ENCODE measurements around the gene SARNP.

The SARNP gene

GRCh38 chr12:55862286-55862685 is 44.8 kb upstream of the SARNP start:
- H3K18ac ChIP-seq (ENCODE audit: low read depth in 1 of 2, low read length in 2 of 2), result no peak overlapping the region
- no peak for DNase-seq
- no peak overlapping the region for H2BK120ac ChIP-seq (ENCODE audit: low read depth, low read length)
- no peak overlapping the region for H3K9ac ChIP-seq (ENCODE audit: low read length)
- no peaks in the 10 kb centered on the region for H3K27me3 ChIP-seq (ENCODE audit: control insufficient read depth in 1 of 2, insufficient read depth in 1 of 2, low read length in 2 of 2)
- no peak overlapping the region for H2BK12ac ChIP-seq (ENCODE audit: low read length in 2 of 2)
- no peak overlapping the region for H3K23ac ChIP-seq (ENCODE audit: low read length in 2 of 2)
- H4K91ac ChIP-seq (ENCODE audit: low read length), result no peak overlapping the region
- no peak overlapping the region for H2AK5ac ChIP-seq (ENCODE audit: low read length, severe bottlenecking)
- no peak overlapping the region for H3K4ac ChIP-seq (ENCODE audit: low read depth in 1 of 2, low read length in 2 of 2)
- H2AFZ ChIP-seq (ENCODE audit: low read depth, low read length), result no peak overlapping the region
- H3K36me3 ChIP-seq (ENCODE audit: control insufficient read depth in 1 of 2, insufficient read depth in 2 of 2, low read depth in 1 of 2, low read length in 2 of 2), result no peaks in the 10 kb centered on the region
- H3K4me1 ChIP-seq (ENCODE audit: control insufficient read depth, insufficient read depth, low read depth, low read length), result no peaks in the 10 kb centered on the region
- no peak overlapping the region for H3K14ac ChIP-seq (ENCODE audit: low read length in 2 of 2)
- H3K9me3 ChIP-seq (ENCODE audit: control insufficient read depth, low read length), result no peaks in the 10 kb centered on the region
- H2BK5ac ChIP-seq (ENCODE audit: low read depth, low read length, poor library complexity, severe bottlenecking), result no peak overlapping the region
- H3K27ac ChIP-seq (ENCODE audit: low read length, poor library complexity, severe bottlenecking), result no peak overlapping the region
- no peak overlapping the region for H3K4me3 ChIP-seq (ENCODE audit: insufficient read depth in 1 of 2, low read depth in 1 of 2, low read length in 2 of 2)
- H3K4me2 ChIP-seq (ENCODE audit: low read length, poor library complexity, severe bottlenecking), result no peak overlapping the region
- H2BK15ac ChIP-seq (ENCODE audit: low read depth, poor library complexity, severe bottlenecking), result no peak overlapping the region
- no peaks in the 10 kb centered on the region for H3K79me1 ChIP-seq (replicated peaks; ENCODE audit: low read length, poor library complexity, severe bottlenecking)
- no peak overlapping the region for H4K8ac ChIP-seq (ENCODE audit: low read length)

GRCh38 chr12:55861871-55862270 is 44.3 kb upstream of the SARNP start:
- 100% methylated on average over 2 of the region's 3 CpGs for WGBS
- Histone ChIP-seq H2BK12ac (ENCODE audit: low read length in 2 of 2) (no peak overlapping the region), H2BK15ac (ENCODE audit: low read depth, poor library complexity, severe bottlenecking) (no peak overlapping the region)

GRCh38 chr12:55861396-55861795 is 43.9 kb upstream of the SARNP start:
- no peak overlapping the region for H3K18ac ChIP-seq (ENCODE audit: low read depth in 1 of 2, low read length in 2 of 2)
- WGBS, result 89% methylated on average over 8 of the region's 8 CpGs
- no peak overlapping the region for H3K4ac ChIP-seq (ENCODE audit: low read depth in 1 of 2, low read length in 2 of 2)
- no peak overlapping the region for H2BK5ac ChIP-seq (ENCODE audit: low read depth, low read length, poor library complexity, severe bottlenecking)
- H3K4me3 ChIP-seq (ENCODE audit: insufficient read depth in 1 of 2, low read depth in 1 of 2, low read length in 2 of 2), result no peak overlapping the region
- H3K9ac ChIP-seq (ENCODE audit: low read length), result no peak overlapping the region
- H3K9me3 ChIP-seq (ENCODE audit: control insufficient read depth, low read length), result no peaks in the 10 kb centered on the region
- no peak overlapping the region for H2AK5ac ChIP-seq (ENCODE audit: low read length, severe bottlenecking)
- no peaks in the 10 kb centered on the region for H3K4me1 ChIP-seq (ENCODE audit: control insufficient read depth, insufficient read depth, low read depth, low read length)
- H2AFZ ChIP-seq (ENCODE audit: low read depth, low read length), result no peak overlapping the region
- H3K4me2 ChIP-seq (ENCODE audit: low read length, poor library complexity, severe bottlenecking), result no peak overlapping the region
- no peak overlapping the region for H3K27ac ChIP-seq (ENCODE audit: low read length, poor library complexity, severe bottlenecking)
- no peaks in the 10 kb centered on the region for H3K36me3 ChIP-seq (ENCODE audit: control insufficient read depth in 1 of 2, insufficient read depth in 2 of 2, low read depth in 1 of 2, low read length in 2 of 2)
- H4K8ac ChIP-seq (ENCODE audit: low read length), result no peak overlapping the region
- no peak overlapping the region for H3K23ac ChIP-seq (ENCODE audit: low read length in 2 of 2)
- H3K14ac ChIP-seq (ENCODE audit: low read length in 2 of 2), result no peak overlapping the region
- no peak overlapping the region for H2BK12ac ChIP-seq (ENCODE audit: low read length in 2 of 2)
- DNase-seq, result no peak
- no peak overlapping the region for H4K91ac ChIP-seq (ENCODE audit: low read length)
- no peaks in the 10 kb centered on the region for H3K27me3 ChIP-seq (ENCODE audit: control insufficient read depth in 1 of 2, insufficient read depth in 1 of 2, low read length in 2 of 2)
- no peaks in the 10 kb centered on the region for H3K79me1 ChIP-seq (replicated peaks; ENCODE audit: low read length, poor library complexity, severe bottlenecking)
- H2BK120ac ChIP-seq (ENCODE audit: low read depth, low read length), result no peak overlapping the region
- no peak overlapping the region for H2BK15ac ChIP-seq (ENCODE audit: low read depth, poor library complexity, severe bottlenecking)

More at GRCh38 chr12:55861871-55862270, 44.3 kb upstream of the SARNP start:
- H4K91ac ChIP-seq (ENCODE audit: low read length), result no peak overlapping the region
- H3K14ac ChIP-seq (ENCODE audit: low read length in 2 of 2), result no peak overlapping the region
- H3K9me3 ChIP-seq (ENCODE audit: control insufficient read depth, low read length), result no peaks in the 10 kb centered on the region
- H2AK5ac ChIP-seq (ENCODE audit: low read length, severe bottlenecking), result no peak overlapping the region
- no peak overlapping the region for H3K4me3 ChIP-seq (ENCODE audit: insufficient read depth in 1 of 2, low read depth in 1 of 2, low read length in 2 of 2)
- no peak overlapping the region for H3K4me2 ChIP-seq (ENCODE audit: low read length, poor library complexity, severe bottlenecking)
- H3K79me1 ChIP-seq (replicated peaks; ENCODE audit: low read length, poor library complexity, severe bottlenecking), result no peaks in the 10 kb centered on the region
- H3K18ac ChIP-seq (ENCODE audit: low read depth in 1 of 2, low read length in 2 of 2), result no peak overlapping the region
- H3K4ac ChIP-seq (ENCODE audit: low read depth in 1 of 2, low read length in 2 of 2), result no peak overlapping the region
- DNase-seq, result no peak
- no peaks in the 10 kb centered on the region for H3K4me1 ChIP-seq (ENCODE audit: control insufficient read depth, insufficient read depth, low read depth, low read length)
- no peak overlapping the region for H2BK120ac ChIP-seq (ENCODE audit: low read depth, low read length)
- no peak overlapping the region for H3K27ac ChIP-seq (ENCODE audit: low read length, poor library complexity, severe bottlenecking)
- H3K9ac ChIP-seq (ENCODE audit: low read length), result no peak overlapping the region
- H3K27me3 ChIP-seq (ENCODE audit: control insufficient read depth in 1 of 2, insufficient read depth in 1 of 2, low read length in 2 of 2), result no peaks in the 10 kb centered on the region
- no peak overlapping the region for H2BK5ac ChIP-seq (ENCODE audit: low read depth, low read length, poor library complexity, severe bottlenecking)
- no peaks in the 10 kb centered on the region for H3K36me3 ChIP-seq (ENCODE audit: control insufficient read depth in 1 of 2, insufficient read depth in 2 of 2, low read depth in 1 of 2, low read length in 2 of 2)
- no peak overlapping the region for H4K8ac ChIP-seq (ENCODE audit: low read length)
- H3K23ac ChIP-seq (ENCODE audit: low read length in 2 of 2), result no peak overlapping the region
- H2AFZ ChIP-seq (ENCODE audit: low read depth, low read length), result no peak overlapping the region

- H4K91ac ChIP-seq (ENCODE audit: low read length), result no peak overlapping the region
- no CpG with 5 or more reads among the region's 1 CpG for WGBS
- H3K14ac ChIP-seq (ENCODE audit: low read length in 2 of 2), result no peak overlapping the region
- H2BK15ac ChIP-seq (ENCODE audit: low read depth, poor library complexity, severe bottlenecking), result no peak overlapping the region
- H3K4ac ChIP-seq (ENCODE audit: low read depth in 1 of 2, low read length in 2 of 2), result no peak overlapping the region
- H3K18ac ChIP-seq (ENCODE audit: low read depth in 1 of 2, low read length in 2 of 2), result no peak overlapping the region
- H2AK5ac ChIP-seq (ENCODE audit: low read length, severe bottlenecking), result no peak overlapping the region
- no peaks in the 10 kb centered on the region for H3K27me3 ChIP-seq (ENCODE audit: control insufficient read depth in 1 of 2, insufficient read depth in 1 of 2, low read length in 2 of 2)
- H3K79me1 ChIP-seq (replicated peaks; ENCODE audit: low read length, poor library complexity, severe bottlenecking), result no peaks in the 10 kb centered on the region
- no peak overlapping the region for H2AFZ ChIP-seq (ENCODE audit: low read depth, low read length)
- H3K9ac ChIP-seq (ENCODE audit: low read length), result no peak overlapping the region
- peaks cover 3% of the 10 kb centered on the region for H3K4me1 ChIP-seq (ENCODE audit: control insufficient read depth, insufficient read depth, low read depth, low read length)
- H3K9me3 ChIP-seq (ENCODE audit: control insufficient read depth, low read length), result no peaks in the 10 kb centered on the region
- H3K36me3 ChIP-seq (ENCODE audit: control insufficient read depth in 1 of 2, insufficient read depth in 2 of 2, low read depth in 1 of 2, low read length in 2 of 2), result no peaks in the 10 kb centered on the region
- H3K23ac ChIP-seq (ENCODE audit: low read length in 2 of 2), result no peak overlapping the region
- H4K8ac ChIP-seq (ENCODE audit: low read length), result no peak overlapping the region
- H2BK5ac ChIP-seq (ENCODE audit: low read depth, low read length, poor library complexity, severe bottlenecking), result no peak overlapping the region
- H3K27ac ChIP-seq (ENCODE audit: low read length, poor library complexity, severe bottlenecking), result no peak overlapping the region
- no peak overlapping the region for H2BK12ac ChIP-seq (ENCODE audit: low read length in 2 of 2)
- H3K4me2 ChIP-seq (ENCODE audit: low read length, poor library complexity, severe bottlenecking), result no peak overlapping the region
- no peak overlapping the region for H2BK120ac ChIP-seq (ENCODE audit: low read depth, low read length)
- DNase-seq, result no peak
- H3K4me3 ChIP-seq (ENCODE audit: insufficient read depth in 1 of 2, low read depth in 1 of 2, low read length in 2 of 2), result no peak overlapping the region
Observed at GRCh38 chr12:55852740-55853139, 35.2 kb upstream of the SARNP start.

All from mesenchymal stem cell (in vitro differentiated cells and primary cell).